GM23338 (cell line): Measurements from ENCODE around the gene SOX10. TPM values are rescaled to one million over a fixed set of nuclear protein-coding genes. Genes with fewer than 3 reads are reported as not detected.
A peak's percentile ranks its signal among the peaks of the same experiment; 100 is the strongest.

ENCODE experiments used
- ATAC-seq: fragments of 200-7000 bp; cut with Tn5 transposase; 3 replicates; pipeline ENCODE4 v1.9.1; 2020
- DNase-seq: peaks from one replicate; pipeline ENCODE4 v3.0.0-alpha.2; 2015; ENCODE audit warnings: low spot score
- H2AFZ ChIP-seq: fragments of 200-600 bp; sonication (generic); 2 replicates; pipeline ENCODE4 v1.8.0; 2016; ENCODE audit warnings: antibody characterized with exemption, mild to moderate bottlenecking, moderate library complexity
- H3F3A ChIP-seq: fragments of 200-600 bp; sonication (generic); replicated peaks from 2 replicates; pipeline ENCODE4 v1.8.0; 2017; ENCODE audit warnings: antibody characterized with exemption, mixed run types, low read depth
- H3K27ac ChIP-seq: fragments of 200-600 bp; sonication (generic); 2 replicates; pipeline ENCODE4 v1.6.1; 2016; ENCODE audit warnings: low read depth
- H3K27me3 ChIP-seq: fragments of 200-600 bp; sonication (generic); 2 replicates; pipeline ENCODE4 v1.8.0; 2016; ENCODE audit warnings: mild to moderate bottlenecking, mixed run types, moderate library complexity; ENCODE audit not compliant: insufficient read depth
- H3K36me3 ChIP-seq: fragments of 200-600 bp; sonication (generic); 2 replicates; pipeline ENCODE4 v1.8.0; 2016; ENCODE audit warnings: mild to moderate bottlenecking; ENCODE audit not compliant: insufficient read depth
- H3K4me1 ChIP-seq: fragments of 200-600 bp; sonication (generic); 2 replicates; pipeline ENCODE4 v1.8.0; 2016; ENCODE audit warnings: mild to moderate bottlenecking, moderate library complexity; ENCODE audit not compliant: insufficient read depth
- H3K4me2 ChIP-seq: fragments of 200-600 bp; sonication (generic); 2 replicates; pipeline ENCODE4 v1.7.1; 2017; ENCODE audit warnings: mixed run types
- H3K4me3 ChIP-seq: fragments of 200-600 bp; sonication (generic); 2 replicates; pipeline ENCODE4 v1.6.1; 2016; ENCODE audit warnings: mixed run types
- H3K79me2 ChIP-seq: fragments of 200-600 bp; sonication (generic); replicated peaks from 2 replicates; pipeline ENCODE4 v1.8.0; 2017; ENCODE audit warnings: mild to moderate bottlenecking; ENCODE audit not compliant: insufficient read depth
- H3K9me2 ChIP-seq: fragments of 200-600 bp; sonication (generic); 2 replicates; pipeline ENCODE4 v1.8.0; 2017; ENCODE audit not compliant: insufficient read depth
- H4K20me1 ChIP-seq: fragments of 200-600 bp; sonication (generic); replicated peaks from 2 replicates; pipeline ENCODE4 v1.8.0; 2017; ENCODE audit warnings: mild to moderate bottlenecking; ENCODE audit not compliant: insufficient read depth
- H3K27ac Mint-ChIP-seq: 2 replicates; pipeline ENCODE4 v1.8.0; 2020; ENCODE audit warnings: inconsistent platforms, mild to moderate bottlenecking, moderate library complexity, mixed read lengths
- H3K27me3 Mint-ChIP-seq: 3 replicates; pipeline ENCODE4 v1.8.0; 2022; ENCODE audit warnings: low read depth, mild to moderate bottlenecking, moderate library complexity, mixed read lengths, inconsistent platforms; ENCODE audit not compliant: insufficient read depth, poor library complexity
- H3K36me3 Mint-ChIP-seq: 3 replicates; pipeline ENCODE4 v1.8.0; 2021; ENCODE audit warnings: low read depth, mild to moderate bottlenecking, inconsistent platforms, moderate library complexity, mixed read lengths
- H3K4me1 Mint-ChIP-seq: 3 replicates; pipeline ENCODE4 v1.8.0; 2020; ENCODE audit warnings: mild to moderate bottlenecking, inconsistent platforms, mixed read lengths
- H3K4me3 Mint-ChIP-seq: 3 replicates; pipeline ENCODE4 v1.8.0; 2021; ENCODE audit warnings: moderate library complexity, mild to moderate bottlenecking, inconsistent platforms, mixed read lengths
- H3K9me3 Mint-ChIP-seq: 3 replicates; pipeline ENCODE4 v1.8.0; 2020; ENCODE audit warnings: moderate library complexity, mild to moderate bottlenecking, inconsistent platforms, mixed read lengths
- CREB1 ChIP-seq: fragments of 250-450 bp; sonication (Bioruptor Pico); IDR thresholded peaks from 2 replicates; pipeline ENCODE4 v1.5.0; 2020; ENCODE audit warnings: low read depth, mild to moderate bottlenecking, moderate library complexity
- EZH2 ChIP-seq: fragments of 200-600 bp; sonication (generic); IDR thresholded peaks from one replicate; pipeline ENCODE4 v1.8.0; 2017; ENCODE audit warnings: antibody characterized with exemption, mild to moderate bottlenecking, low read depth; ENCODE audit not compliant: unreplicated experiment
- EZH2phosphoT487 ChIP-seq: fragments of 200-600 bp; sonication (generic); IDR thresholded peaks from one replicate; pipeline ENCODE4 v1.8.1; 2018; ENCODE audit warnings: antibody characterized with exemption; ENCODE audit not compliant: unreplicated experiment
- JUNB ChIP-seq: IDR thresholded peaks from one replicate; pipeline ENCODE4 v1.6.1; 2016; ENCODE audit warnings: antibody characterized with exemption; ENCODE audit not compliant: unreplicated experiment
- NANOG ChIP-seq: IDR thresholded peaks from 2 replicates; pipeline ENCODE4 v1.6.1; 2016; ENCODE audit warnings: antibody characterized with exemption, borderline replicate concordance
- POLR2AphosphoS5 ChIP-seq: IDR thresholded peaks from 2 replicates; pipeline ENCODE4 v1.6.1; 2016; ENCODE audit warnings: antibody characterized with exemption, low read depth
- STAT1 ChIP-seq: IDR thresholded peaks from one replicate; pipeline ENCODE4 v1.6.1; 2016; ENCODE audit warnings: antibody characterized with exemption; ENCODE audit not compliant: unreplicated experiment
- ZNF114 ChIP-seq: fragments of 250-450 bp; sonication (Bioruptor Pico); IDR thresholded peaks from 2 replicates; pipeline ENCODE4 v1.5.0; 2020; ENCODE audit warnings: mild to moderate bottlenecking, moderate library complexity
- ZNF331 ChIP-seq: fragments of 250-450 bp; sonication (Bioruptor Pico); IDR thresholded peaks from 2 replicates; pipeline ENCODE4 v1.5.0; 2020; ENCODE audit warnings: low read depth, mild to moderate bottlenecking, moderate library complexity
- polyA plus RNA-seq: library from polyadenylated mRNA; unstranded; fragments of >200 nt; fragmentation: Nextera tagmentation; extraction: Ambion mirVana; gene quantifications from 2 replicates; pipeline ENCODE4 v1.2.1, GENCODE V29; 2016
- total RNA-seq: library from RNA; depleted of rRNA; stranded (reverse); fragments of >200 nt; shearing (Covaris generic); gene quantifications from 2 replicates; pipeline ENCODE4 v1.2.3, GENCODE V29; 2014
- TF ChIP-seq, protein P1 (sequence below), 2 experiments: fragments of 200-600 bp in 1 of 2; sonication (generic) in 1 of 2; conservative IDR thresholded peaks; 2 replicates each; pipeline versions ENCODE4 v1.5.1 to v1.6.1; 2016 to 2017; ENCODE audit warnings: antibody characterized with exemption in 2 of 2, low read depth in 2 of 2, mild to moderate bottlenecking in 2 of 2, moderate library complexity in 1 of 2
- TF ChIP-seq, protein P2 (sequence below): fragments of 250-450 bp; sonication (Bioruptor Pico); IDR thresholded peaks from 2 replicates; pipeline ENCODE4 v1.5.0; 2020; ENCODE audit warnings: mild to moderate bottlenecking, moderate library complexity
- TF ChIP-seq, protein P3 (sequence below): IDR thresholded peaks from one replicate; pipeline ENCODE4 v1.6.1; 2018; ENCODE audit warnings: antibody characterized with exemption; ENCODE audit not compliant: unreplicated experiment
- TF ChIP-seq, protein P4 (sequence below): IDR thresholded peaks from 2 replicates; pipeline ENCODE4 v1.6.1; 2016; ENCODE audit warnings: antibody characterized with exemption

Gene SOX10
- total and polyA plus RNA-seq, 2 experiments from 2014 or later, result 1.1 to 2.1 TPM

DNA sequence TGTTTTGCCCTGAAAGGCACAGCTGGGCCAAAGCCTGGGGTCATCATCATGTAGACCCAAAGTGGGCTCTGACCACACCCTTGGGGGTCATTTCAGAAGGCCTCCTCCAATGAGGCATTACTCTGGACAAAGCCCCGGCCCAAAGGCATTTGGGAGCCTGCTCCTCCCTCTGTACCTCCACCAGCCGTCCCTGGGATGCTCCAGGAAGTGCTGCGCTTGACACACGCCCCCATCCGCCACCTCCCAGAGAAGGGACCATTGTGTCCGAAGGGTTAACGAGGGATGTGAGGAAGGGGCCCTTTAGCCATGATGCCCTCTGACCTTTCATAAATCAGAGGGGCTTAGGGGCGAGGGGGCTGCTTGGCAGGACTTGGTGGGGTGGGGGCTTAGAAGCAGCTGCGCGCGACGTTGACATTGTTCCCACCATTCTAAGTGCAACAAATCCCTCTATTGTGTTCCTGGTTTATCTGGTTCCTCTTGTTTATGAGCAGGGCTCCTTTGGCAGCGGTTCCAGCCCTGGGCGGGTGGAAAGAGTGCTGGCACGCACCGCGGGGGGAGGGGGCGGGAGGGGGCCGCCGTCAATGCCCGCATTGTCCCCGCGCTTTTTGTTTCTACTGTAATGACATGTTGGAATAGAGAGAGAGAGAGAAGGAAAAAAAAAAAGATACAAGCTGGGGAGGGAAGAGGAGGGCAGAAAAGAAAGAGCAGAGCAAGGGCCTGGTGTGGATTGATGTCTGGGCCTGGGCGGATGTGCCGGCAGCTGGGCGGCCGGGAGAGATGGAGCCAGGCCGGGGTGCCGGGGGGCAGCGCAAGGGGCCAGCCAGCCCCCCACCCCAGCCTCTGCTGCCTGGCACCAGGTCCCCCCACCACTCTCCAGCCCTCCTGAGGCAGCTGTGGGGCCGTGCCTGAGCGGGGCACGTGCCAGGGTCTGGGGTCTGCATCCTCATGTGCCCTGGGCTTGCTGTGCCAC is 32.1 kb upstream of the SOX10 start:
- H3K27ac ChIP-seq, result no peak overlapping the region
- DNase-seq, result peak; percentile 70
- H3K9me2 ChIP-seq, result 0 out of 2 replicates have a peak, but pooled peaks cover 4% of the 10 kb centered on the region
- Mint-ChIP-seq H3K27me3 (peaks cover 16% of the 10 kb centered on the region), H3K9me3 (no peaks in the 10 kb centered on the region; the same call in 2 of the 3 replicates), H3K4me3 (no peak overlapping the region), H3K36me3 (no peaks in the 10 kb centered on the region), H3K4me1 (peaks cover 4% of the 10 kb centered on the region; the same call in 1 of the 3 replicates), H3K27ac (no peak overlapping the region)
- H4K20me1 ChIP-seq, result no peaks in the 10 kb centered on the region
- H3K27me3 ChIP-seq, result no peaks in the 10 kb centered on the region
- no peaks in the 10 kb centered on the region for H3F3A ChIP-seq
- TF ChIP-seq, protein P1, sequence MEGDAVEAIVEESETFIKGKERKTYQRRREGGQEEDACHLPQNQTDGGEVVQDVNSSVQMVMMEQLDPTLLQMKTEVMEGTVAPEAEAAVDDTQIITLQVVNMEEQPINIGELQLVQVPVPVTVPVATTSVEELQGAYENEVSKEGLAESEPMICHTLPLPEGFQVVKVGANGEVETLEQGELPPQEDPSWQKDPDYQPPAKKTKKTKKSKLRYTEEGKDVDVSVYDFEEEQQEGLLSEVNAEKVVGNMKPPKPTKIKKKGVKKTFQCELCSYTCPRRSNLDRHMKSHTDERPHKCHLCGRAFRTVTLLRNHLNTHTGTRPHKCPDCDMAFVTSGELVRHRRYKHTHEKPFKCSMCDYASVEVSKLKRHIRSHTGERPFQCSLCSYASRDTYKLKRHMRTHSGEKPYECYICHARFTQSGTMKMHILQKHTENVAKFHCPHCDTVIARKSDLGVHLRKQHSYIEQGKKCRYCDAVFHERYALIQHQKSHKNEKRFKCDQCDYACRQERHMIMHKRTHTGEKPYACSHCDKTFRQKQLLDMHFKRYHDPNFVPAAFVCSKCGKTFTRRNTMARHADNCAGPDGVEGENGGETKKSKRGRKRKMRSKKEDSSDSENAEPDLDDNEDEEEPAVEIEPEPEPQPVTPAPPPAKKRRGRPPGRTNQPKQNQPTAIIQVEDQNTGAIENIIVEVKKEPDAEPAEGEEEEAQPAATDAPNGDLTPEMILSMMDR (conservative IDR thresholded peaks at IDR 0.05; ENCODE audit: low read depth in 2 of 2), result no peak
- TF ChIP-seq ZNF114 (CRISPR knock-in tag) (no peak), JUNB (no peak), STAT1 (no peak), NANOG (no peak), CREB1 (CRISPR knock-in tag) (no peak), ZNF331 (CRISPR knock-in tag) (no peak), POLR2AphosphoS5 (no peak), EZH2phosphoT487 (no peak), EZH2 (no peak)
- TF ChIP-seq, protein P2, sequence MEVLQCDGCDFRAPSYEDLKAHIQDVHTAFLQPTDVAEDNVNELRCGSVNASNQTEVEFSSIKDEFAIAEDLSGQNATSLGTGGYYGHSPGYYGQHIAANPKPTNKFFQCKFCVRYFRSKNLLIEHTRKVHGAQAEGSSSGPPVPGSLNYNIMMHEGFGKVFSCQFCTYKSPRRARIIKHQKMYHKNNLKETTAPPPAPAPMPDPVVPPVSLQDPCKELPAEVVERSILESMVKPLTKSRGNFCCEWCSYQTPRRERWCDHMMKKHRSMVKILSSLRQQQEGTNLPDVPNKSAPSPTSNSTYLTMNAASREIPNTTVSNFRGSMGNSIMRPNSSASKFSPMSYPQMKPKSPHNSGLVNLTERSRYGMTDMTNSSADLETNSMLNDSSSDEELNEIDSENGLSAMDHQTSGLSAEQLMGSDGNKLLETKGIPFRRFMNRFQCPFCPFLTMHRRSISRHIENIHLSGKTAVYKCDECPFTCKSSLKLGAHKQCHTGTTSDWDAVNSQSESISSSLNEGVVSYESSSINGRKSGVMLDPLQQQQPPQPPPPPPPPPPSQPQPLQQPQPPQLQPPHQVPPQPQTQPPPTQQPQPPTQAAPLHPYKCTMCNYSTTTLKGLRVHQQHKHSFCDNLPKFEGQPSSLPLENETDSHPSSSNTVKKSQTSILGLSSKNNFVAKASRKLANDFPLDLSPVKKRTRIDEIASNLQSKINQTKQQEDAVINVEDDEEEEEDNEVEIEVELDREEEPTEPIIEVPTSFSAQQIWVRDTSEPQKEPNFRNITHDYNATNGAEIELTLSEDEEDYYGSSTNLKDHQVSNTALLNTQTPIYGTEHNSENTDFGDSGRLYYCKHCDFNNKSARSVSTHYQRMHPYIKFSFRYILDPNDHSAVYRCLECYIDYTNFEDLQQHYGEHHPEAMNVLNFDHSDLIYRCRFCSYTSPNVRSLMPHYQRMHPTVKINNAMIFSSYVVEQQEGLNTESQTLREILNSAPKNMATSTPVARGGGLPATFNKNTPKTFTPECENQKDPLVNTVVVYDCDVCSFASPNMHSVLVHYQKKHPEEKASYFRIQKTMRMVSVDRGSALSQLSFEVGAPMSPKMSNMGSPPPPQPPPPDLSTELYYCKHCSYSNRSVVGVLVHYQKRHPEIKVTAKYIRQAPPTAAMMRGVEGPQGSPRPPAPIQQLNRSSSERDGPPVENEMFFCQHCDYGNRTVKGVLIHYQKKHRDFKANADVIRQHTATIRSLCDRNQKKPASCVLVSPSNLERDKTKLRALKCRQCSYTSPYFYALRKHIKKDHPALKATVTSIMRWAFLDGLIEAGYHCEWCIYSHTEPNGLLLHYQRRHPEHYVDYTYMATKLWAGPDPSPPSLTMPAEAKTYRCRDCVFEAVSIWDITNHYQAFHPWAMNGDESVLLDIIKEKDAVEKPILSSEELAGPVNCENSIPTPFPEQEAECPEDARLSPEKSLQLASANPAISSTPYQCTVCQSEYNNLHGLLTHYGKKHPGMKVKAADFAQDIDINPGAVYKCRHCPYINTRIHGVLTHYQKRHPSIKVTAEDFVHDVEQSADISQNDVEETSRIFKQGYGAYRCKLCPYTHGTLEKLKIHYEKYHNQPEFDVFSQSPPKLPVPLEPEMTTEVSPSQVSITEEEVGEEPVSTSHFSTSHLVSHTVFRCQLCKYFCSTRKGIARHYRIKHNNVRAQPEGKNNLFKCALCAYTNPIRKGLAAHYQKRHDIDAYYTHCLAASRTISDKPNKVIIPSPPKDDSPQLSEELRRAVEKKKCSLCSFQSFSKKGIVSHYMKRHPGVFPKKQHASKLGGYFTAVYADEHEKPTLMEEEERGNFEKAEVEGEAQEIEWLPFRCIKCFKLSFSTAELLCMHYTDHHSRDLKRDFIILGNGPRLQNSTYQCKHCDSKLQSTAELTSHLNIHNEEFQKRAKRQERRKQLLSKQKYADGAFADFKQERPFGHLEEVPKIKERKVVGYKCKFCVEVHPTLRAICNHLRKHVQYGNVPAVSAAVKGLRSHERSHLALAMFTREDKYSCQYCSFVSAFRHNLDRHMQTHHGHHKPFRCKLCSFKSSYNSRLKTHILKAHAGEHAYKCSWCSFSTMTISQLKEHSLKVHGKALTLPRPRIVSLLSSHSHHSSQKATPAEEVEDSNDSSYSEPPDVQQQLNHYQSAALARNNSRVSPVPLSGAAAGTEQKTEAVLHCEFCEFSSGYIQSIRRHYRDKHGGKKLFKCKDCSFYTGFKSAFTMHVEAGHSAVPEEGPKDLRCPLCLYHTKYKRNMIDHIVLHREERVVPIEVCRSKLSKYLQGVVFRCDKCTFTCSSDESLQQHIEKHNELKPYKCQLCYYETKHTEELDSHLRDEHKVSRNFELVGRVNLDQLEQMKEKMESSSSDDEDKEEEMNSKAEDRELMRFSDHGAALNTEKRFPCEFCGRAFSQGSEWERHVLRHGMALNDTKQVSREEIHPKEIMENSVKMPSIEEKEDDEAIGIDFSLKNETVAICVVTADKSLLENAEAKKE (CRISPR knock-in tag), result no peak
- TF ChIP-seq, protein P3, sequence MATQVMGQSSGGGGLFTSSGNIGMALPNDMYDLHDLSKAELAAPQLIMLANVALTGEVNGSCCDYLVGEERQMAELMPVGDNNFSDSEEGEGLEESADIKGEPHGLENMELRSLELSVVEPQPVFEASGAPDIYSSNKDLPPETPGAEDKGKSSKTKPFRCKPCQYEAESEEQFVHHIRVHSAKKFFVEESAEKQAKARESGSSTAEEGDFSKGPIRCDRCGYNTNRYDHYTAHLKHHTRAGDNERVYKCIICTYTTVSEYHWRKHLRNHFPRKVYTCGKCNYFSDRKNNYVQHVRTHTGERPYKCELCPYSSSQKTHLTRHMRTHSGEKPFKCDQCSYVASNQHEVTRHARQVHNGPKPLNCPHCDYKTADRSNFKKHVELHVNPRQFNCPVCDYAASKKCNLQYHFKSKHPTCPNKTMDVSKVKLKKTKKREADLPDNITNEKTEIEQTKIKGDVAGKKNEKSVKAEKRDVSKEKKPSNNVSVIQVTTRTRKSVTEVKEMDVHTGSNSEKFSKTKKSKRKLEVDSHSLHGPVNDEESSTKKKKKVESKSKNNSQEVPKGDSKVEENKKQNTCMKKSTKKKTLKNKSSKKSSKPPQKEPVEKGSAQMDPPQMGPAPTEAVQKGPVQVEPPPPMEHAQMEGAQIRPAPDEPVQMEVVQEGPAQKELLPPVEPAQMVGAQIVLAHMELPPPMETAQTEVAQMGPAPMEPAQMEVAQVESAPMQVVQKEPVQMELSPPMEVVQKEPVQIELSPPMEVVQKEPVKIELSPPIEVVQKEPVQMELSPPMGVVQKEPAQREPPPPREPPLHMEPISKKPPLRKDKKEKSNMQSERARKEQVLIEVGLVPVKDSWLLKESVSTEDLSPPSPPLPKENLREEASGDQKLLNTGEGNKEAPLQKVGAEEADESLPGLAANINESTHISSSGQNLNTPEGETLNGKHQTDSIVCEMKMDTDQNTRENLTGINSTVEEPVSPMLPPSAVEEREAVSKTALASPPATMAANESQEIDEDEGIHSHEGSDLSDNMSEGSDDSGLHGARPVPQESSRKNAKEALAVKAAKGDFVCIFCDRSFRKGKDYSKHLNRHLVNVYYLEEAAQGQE, result no peak
- TF ChIP-seq, protein P4, sequence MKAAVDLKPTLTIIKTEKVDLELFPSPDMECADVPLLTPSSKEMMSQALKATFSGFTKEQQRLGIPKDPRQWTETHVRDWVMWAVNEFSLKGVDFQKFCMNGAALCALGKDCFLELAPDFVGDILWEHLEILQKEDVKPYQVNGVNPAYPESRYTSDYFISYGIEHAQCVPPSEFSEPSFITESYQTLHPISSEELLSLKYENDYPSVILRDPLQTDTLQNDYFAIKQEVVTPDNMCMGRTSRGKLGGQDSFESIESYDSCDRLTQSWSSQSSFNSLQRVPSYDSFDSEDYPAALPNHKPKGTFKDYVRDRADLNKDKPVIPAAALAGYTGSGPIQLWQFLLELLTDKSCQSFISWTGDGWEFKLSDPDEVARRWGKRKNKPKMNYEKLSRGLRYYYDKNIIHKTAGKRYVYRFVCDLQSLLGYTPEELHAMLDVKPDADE, result no peak
- H2AFZ ChIP-seq, result peak overlapping the region; percentile 93
- peak; percentile 77 for ATAC-seq
- H3K79me2 ChIP-seq, result no peaks in the 10 kb centered on the region
- H3K36me3 ChIP-seq, result no peaks in the 10 kb centered on the region
- no peak overlapping the region for H3K4me3 ChIP-seq
- H3K4me1 ChIP-seq, result no peaks in the 10 kb centered on the region
- H3K4me2 ChIP-seq, result peak overlapping the region; percentile 20; the same call in 1 of the 2 replicates
